Urinary bladder (tissue), 4 donors: ENCODE data around the gene ACADVL. TPM values are rescaled to one million over a fixed set of nuclear protein-coding genes. Genes with fewer than 3 reads are reported as not detected.

Experiments used
- DNase-seq: peaks from one replicate; pipeline ENCODE4 v3.0.0-alpha.2; 2015; ENCODE audit errors: extremely low spot score
- H3K27ac ChIP-seq: one replicate; pipeline ENCODE4 v1.5.1; 2013; ENCODE audit warnings: low read depth, mild to moderate bottlenecking, moderate library complexity
- H3K36me3 ChIP-seq: one replicate; pipeline ENCODE4 v1.6.1; 2013; ENCODE audit warnings: mild to moderate bottlenecking, moderate library complexity; ENCODE audit not compliant: insufficient read depth
- H3K4me1 ChIP-seq: one replicate; pipeline ENCODE4 v1.6.1; 2013; ENCODE audit warnings: mild to moderate bottlenecking, moderate library complexity; ENCODE audit not compliant: insufficient read depth
- H3K4me3 ChIP-seq: one replicate; pipeline ENCODE4 v1.5.1; 2013; ENCODE audit warnings: low read depth, low read length
- WGBS: extraction: QIAGEN DNeasy Blood & Tissue Kit; methylation state at CpG from one replicate; pipeline ENCODE4 v1.1.7; 2013; 5-methylcytosine and 5-hydroxymethylcytosine counted together
- polyA plus RNA-seq: library from polyadenylated mRNA; stranded (reverse); fragments of 200-250 nt; gene quantifications from one replicate; pipeline ENCODE4 v1.2.3, GENCODE V29; 2013
- total RNA-seq: library from RNA; depleted of rRNA; stranded (reverse); fragments of >200 nt; gene quantifications from one replicate; pipeline ENCODE4 v1.2.3, GENCODE V29; 2014
- donor health status: healthy with polysubstance abuse.
- donor health status: healthy.

The ACADVL gene
- total and polyA plus RNA-seq, 2 donors, result 130 to 314 TPM

DNA sequence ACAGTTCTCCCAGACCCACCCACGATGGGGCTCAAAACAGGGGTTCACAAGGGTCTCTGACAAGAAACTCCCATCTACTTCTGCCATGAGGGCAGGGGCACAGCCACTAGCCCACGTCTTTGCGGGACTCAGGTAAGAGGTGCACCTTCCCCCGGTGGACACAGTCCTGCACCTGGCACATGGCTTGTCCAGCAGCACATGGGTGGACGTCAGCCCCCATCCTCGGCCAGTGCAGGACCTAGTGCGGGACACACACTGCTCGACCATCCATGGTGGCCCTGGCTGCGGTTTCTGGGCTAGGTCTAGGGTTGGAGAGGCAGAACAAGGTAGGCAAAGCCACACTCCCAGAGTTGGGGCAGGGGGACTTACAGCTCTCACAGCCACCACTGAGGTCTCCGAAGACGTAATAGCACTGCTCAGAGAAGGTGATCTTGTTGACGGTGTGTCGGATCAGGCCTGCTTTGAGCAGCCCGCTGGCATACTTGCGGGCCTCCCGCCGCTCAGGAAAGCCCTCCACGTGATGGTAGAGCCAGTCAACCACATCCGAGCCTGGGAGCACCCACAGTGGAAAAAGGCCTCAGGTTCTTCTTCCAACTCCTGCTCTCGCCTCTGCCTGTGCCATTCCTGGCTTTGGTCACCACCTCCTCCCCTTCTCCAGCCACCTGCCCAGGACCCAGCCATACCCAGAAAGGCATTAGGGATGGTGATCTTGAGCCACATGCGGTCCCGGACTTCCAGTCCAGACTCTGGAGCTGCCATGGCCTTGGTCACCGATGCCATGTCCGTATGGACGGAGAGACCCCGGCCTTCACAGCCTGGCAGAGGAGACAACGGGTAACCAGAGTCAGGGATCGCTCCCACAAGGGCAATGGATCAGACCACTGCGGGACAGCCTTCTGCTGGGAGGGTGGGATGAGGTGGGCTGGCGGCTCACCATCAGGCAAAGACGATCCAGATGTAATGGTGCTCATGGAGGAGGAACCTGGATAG is 7.3 kb downstream of the ACADVL start:
- H3K4me1 ChIP-seq, result no peaks in the 10 kb centered on the region
- peaks cover 7% of the 10 kb centered on the region for H3K36me3 ChIP-seq
- no peak overlapping the region for H3K27ac ChIP-seq
- 92% methylated on average over 31 of the region's 31 CpGs for WGBS
- H3K4me3 ChIP-seq, result no peak overlapping the region
- DNase-seq, result no peak

GRCh38 chr17:7228920-7229319 is 9.2 kb downstream of the ACADVL start:
- peaks cover 7% of the 10 kb centered on the region for H3K36me3 ChIP-seq
- no peak overlapping the region for H3K4me3 ChIP-seq
- WGBS, result 90% methylated on average over 14 of the region's 14 CpGs
- H3K4me1 ChIP-seq, result no peaks in the 10 kb centered on the region
- DNase-seq, result no peak
- H3K27ac ChIP-seq, result no peak overlapping the region

DNA sequence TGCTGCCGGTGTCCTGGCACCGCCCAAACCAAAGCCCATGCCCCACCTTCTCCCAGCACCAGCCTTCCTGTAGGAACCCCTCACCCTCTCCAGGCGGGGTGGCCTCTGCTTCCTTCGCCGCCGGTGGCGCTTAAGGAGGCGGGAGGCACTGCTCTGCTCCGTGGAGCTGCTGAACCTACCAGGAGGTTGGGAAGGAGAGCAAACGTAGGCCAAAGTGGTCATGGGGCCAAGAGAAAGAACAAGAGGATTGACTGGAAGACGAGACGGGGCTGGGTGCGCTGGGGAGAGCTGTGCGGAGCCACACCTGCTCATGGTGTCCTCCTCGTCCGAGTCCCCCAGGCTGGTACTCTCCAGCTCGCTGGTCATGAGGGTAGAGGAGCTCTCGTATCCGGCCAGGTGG is 9.8 kb downstream of the ACADVL start:
- Histone ChIP-seq H3K4me3 (no peak overlapping the region), H3K4me1 (no peaks in the 10 kb centered on the region), H3K36me3 (peaks cover 7% of the 10 kb centered on the region), H3K27ac (no peak overlapping the region)
- no peak for DNase-seq
- 94% methylated on average over 19 of the region's 19 CpGs for WGBS

DNA sequence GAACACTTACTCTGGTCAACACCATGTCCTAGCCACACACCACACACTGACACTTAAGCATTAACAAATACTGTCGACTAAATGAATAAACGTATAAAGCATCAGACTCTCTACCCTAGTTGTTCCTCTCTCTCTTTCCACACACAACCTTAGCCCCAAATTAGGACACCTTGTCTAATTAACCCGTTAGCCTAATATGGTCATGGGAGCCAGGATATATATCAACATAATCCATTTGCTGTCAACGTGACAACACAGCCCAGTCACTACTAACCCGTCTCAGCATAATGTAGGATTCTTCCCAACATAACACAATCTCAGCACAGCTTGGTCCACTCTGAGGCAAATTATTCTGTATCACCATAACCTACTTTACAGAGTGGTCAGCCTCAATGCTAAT is 12.4 kb downstream of the ACADVL start:
- peaks cover 7% of the 10 kb centered on the region for H3K36me3 ChIP-seq
- no peak overlapping the region for H3K4me3 ChIP-seq
- WGBS, result 73% methylated on average over 5 of the region's 5 CpGs
- H3K27ac ChIP-seq, result no peak overlapping the region
- DNase-seq, result no peak
- H3K4me1 ChIP-seq, result no peaks in the 10 kb centered on the region

GRCh38 chr17:7233701-7234082 is 14.0 kb downstream of the ACADVL start:
- WGBS, result 2% methylated on average over 9 of the region's 9 CpGs
- Histone ChIP-seq H3K36me3 (peaks cover 7% of the 10 kb centered on the region), H3K4me1 (no peaks in the 10 kb centered on the region), H3K4me3 (peak overlapping the region; percentile 81), H3K27ac (peak overlapping the region; percentile 90)
- DNase-seq, result no peak

DNA sequence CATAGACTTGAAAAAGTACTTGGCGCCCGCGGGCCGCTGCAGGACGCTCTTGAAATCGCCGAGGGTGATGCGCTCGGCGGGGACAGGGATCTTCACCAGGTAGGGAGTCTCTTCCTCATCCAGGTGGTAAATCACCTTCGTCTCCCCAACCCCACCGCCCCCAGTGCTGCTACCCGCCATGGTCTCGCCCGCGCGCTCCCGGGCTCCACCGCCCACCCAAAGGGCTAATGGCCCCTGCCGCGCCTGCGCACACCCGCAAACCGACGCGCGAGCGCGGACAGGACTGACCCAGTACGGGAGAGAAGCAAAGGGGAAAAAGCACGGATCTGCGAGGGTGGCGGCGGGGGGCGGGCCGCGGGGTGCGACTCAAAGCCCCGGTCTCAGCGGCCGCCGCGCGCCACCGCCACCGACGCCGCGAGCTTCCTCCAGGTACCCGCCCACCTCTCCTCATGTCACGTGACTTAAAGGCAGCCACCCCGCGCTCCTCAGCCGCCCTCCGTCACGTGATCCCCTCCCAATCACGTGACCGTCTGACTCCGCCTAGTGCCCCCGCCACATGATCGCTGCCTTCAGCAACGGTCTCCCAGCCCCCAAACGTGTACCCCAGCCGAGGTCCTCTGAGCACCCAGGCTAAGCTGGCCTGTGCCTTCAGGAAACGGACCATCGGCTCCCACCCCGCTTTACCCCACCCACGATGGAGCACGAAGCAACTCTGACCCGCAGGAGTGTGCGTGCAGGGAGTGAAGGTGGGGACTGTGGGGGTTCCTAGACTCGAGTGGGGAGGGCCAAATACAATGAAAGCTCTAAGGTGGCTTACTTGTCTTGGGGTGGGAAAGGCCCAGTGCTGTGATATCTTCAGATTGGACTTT is 14.6 kb downstream of the ACADVL start, which contains the start of gene DVL2:
Gene DVL2, minus strand, starts transcription at position 435 of the 869 bp plus-strand sequence. Its CDS starts 255 bp downstream, at position 180.
- Histone ChIP-seq H3K4me1 (no peaks in the 10 kb centered on the region), H3K36me3 (peaks cover 4% of the 10 kb centered on the region), H3K27ac (peak within 1 kb of the TSS; percentile 90), H3K4me3 (peak within 1 kb of the TSS; percentile 81)
- WGBS, result under 1% methylated on average over 72 of the region's 72 CpGs
- DNase-seq, result peak; percentile 84

- H3K4me1 ChIP-seq, result no peaks in the 10 kb centered on the region
- DNase-seq, result no peak
- H3K27ac ChIP-seq, result no peak overlapping the region
- no peak overlapping the region for H3K4me3 ChIP-seq
- H3K36me3 ChIP-seq, result no peaks in the 10 kb centered on the region
- 83% methylated on average over 22 of the region's 22 CpGs for WGBS
Measured at GRCh38 chr17:7235693-7236665, 16.2 kb downstream of the ACADVL start.

DNA sequence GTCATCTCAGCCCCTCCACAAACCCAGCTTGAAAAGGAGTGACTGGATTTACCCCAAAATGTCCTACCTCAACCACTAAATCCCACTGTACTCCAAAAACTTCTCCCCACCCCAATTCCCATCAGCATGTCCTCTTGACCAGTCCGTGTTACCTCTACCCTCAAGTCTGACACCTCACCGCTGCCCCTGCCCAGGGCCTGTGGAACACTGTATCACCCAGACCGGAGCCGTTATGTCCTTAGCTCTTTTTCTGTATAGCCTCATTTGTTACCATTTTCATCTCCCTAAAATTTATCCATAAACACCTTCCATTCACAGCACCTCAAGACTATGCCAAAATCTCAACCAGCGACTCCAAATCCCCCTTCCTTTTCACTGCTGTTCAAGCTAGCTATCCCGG is 17.1 kb downstream of the ACADVL start:
- Histone ChIP-seq H3K4me1 (no peaks in the 10 kb centered on the region), H3K4me3 (no peak overlapping the region), H3K36me3 (no peaks in the 10 kb centered on the region), H3K27ac (no peak overlapping the region)
- 85% methylated on average over 6 of the region's 6 CpGs for whole genome bisulfite sequencing
- no peak for DNase-seq

- no peaks in the 10 kb centered on the region for H3K36me3 ChIP-seq
- no peaks in the 10 kb centered on the region for H3K4me1 ChIP-seq
- WGBS, result 32% methylated on average over 6 of the region's 6 CpGs
- no peak for DNase-seq
- H3K27ac ChIP-seq, result peak overlapping the region; percentile 97
- peak overlapping the region; percentile 92 for H3K4me3 ChIP-seq
Measured at GRCh38 chr17:7237266-7237760, 17.6 kb downstream of the ACADVL start.

- WGBS, result 1% methylated on average over 73 of the region's 73 CpGs
- peak overlapping the region; percentile 97 for H3K27ac ChIP-seq
- H3K36me3 ChIP-seq, result no peaks in the 10 kb centered on the region
- no peaks in the 10 kb centered on the region for H3K4me1 ChIP-seq
- DNase-seq, result no peak
- peak overlapping the region; percentile 92 for H3K4me3 ChIP-seq
Measured at GRCh38 chr17:7237761-7238419, 18.2 kb downstream of the ACADVL start.

- Histone ChIP-seq H3K36me3 (no peaks in the 10 kb centered on the region), H3K4me1 (no peaks in the 10 kb centered on the region), H3K27ac (peak overlapping the region; percentile 97), H3K4me3 (peak overlapping the region; percentile 92)
- 1% methylated on average over 39 of the region's 39 CpGs for WGBS
- DNase-seq, result no peak
Measured at GRCh38 chr17:7238420-7239090, 18.8 kb downstream of the ACADVL start.
